ENCODE data around the gene AFTPH. TPM values are rescaled to one million over a fixed set of nuclear protein-coding genes. Genes with fewer than 3 reads are reported as not detected.

AFTPH gene
- total and polyA plus RNA-seq, 9 of the 15 experiments (the other 6 are each of a cell fraction or from before 2014, with no cell fraction given) = 8.0 to 26.2 (median 13.8) TPM

- TF ChIP-seq XRCC4 (IDR thresholded peaks at IDR 0.05; ENCODE audit: extremely low read depth, insufficient read depth, insufficient read length) (no peak), RBM15 (IDR thresholded peaks at IDR 0.05; ENCODE audit: insufficient read depth, low read length) (no peak), KLF6 (CRISPR knock-in tag; IDR thresholded peaks at IDR 0.05; ENCODE audit: borderline replicate concordance) (no peak), NBN (IDR thresholded peaks at IDR 0.05; ENCODE audit: low read depth) (peak; percentile 66; the same call in 1 of the 2 replicates), ZNF431 (CRISPR knock-in tag; IDR thresholded peaks at IDR 0.05) (no peak), REST (IDR thresholded peaks at IDR 0.05; ENCODE audit: borderline replicate concordance) (peak; percentile 66; the same call in 1 of the 2 replicates), REST (CRISPR knock-in tag; IDR thresholded peaks at IDR 0.05; ENCODE audit: low read depth) (no peak), MCM7 (IDR thresholded peaks at IDR 0.05) (no peak), FOXM1 (IDR thresholded peaks at IDR 0.05; ENCODE audit: low read depth) (peak; percentile 17; the same call in 1 of the 2 replicates), FOXM1 (CRISPR knock-in tag; IDR thresholded peaks at IDR 0.05; ENCODE audit: low read depth) (no peak), CTBP1 (IDR thresholded peaks at IDR 0.05; ENCODE audit: borderline replicate concordance) (peak; percentile 39; the same call in 1 of the 2 replicates), ZNF395 (CRISPR knock-in tag; IDR thresholded peaks at IDR 0.05) (no peak), ARID2 (IDR thresholded peaks at IDR 0.05) (peak; percentile 45; the same call in 1 of the 2 replicates), HEY1 (CRISPR knock-in tag; IDR thresholded peaks at IDR 0.05; ENCODE audit: borderline replicate concordance) (no peak), BCOR (IDR thresholded peaks at IDR 0.05) (no peak), MAFG (tag; conservative IDR thresholded peaks at IDR 0.05) (peak; percentile 37; the same call in 1 of the 2 replicates), NFE2L1 (tag; IDR thresholded peaks at IDR 0.05; ENCODE audit: borderline replicate concordance, low read depth) (no peak), PKNOX1 (IDR thresholded peaks at IDR 0.05) (peak; percentile 29), ATF7 (IDR thresholded peaks at IDR 0.05) (0 out of 2 replicates have a peak, but pooled peaks have one; percentile 25), ZNF239 (CRISPR knock-in tag; IDR thresholded peaks at IDR 0.05) (no peak)
These were observed 1.2 kb upstream of the AFTPH start (continued) for GRCh38 chr2:64522843-64523428.

All from K562 (cell line).